AG09309 (cell line): ENCODE measurements around the gene METTL21C.

ENCODE experiments used
- DNase-seq: peaks from one replicate; pipeline ENCODE4 v3.0.0-alpha.2; 2010; ENCODE audit warnings: low read depth
- H3K4me3 ChIP-seq: 2 replicates; pipeline ENCODE4 v1.5.1; 2011; ENCODE audit warnings: mild to moderate bottlenecking, low read depth, low read length, moderate library complexity; ENCODE audit not compliant: control insufficient read depth
- TF ChIP-seq, protein P1 (sequence below): IDR thresholded peaks from 2 replicates; pipeline ENCODE4 v1.5.1; 2011; ENCODE audit warnings: mild to moderate bottlenecking, low read depth, low read length, inconsistent platforms; ENCODE audit not compliant: insufficient read depth, control insufficient read depth; ENCODE audit errors: missing control alignments

METTL21C gene

DNA sequence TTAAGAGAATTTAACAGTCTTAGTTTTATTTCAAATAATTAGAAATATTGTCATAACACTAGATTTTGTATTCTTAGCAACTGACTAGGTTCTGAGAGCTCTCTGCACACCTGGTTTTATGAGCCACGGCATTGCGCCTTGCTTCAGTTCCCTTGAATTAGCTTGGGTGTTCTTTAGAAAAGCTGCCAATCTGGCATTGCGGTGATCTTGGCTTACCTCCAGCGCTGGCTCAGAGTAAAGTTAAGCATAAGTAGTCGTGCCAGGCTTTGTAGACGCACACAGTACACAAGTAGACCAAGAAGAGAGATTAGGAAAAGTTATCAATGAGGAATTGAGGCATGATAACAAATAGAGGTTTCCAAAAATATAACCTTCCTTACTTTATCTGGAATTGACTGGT lies 52.4 kb downstream of the METTL21C start:
- no peak overlapping the region for H3K4me3 ChIP-seq
- TF ChIP-seq, protein P1, sequence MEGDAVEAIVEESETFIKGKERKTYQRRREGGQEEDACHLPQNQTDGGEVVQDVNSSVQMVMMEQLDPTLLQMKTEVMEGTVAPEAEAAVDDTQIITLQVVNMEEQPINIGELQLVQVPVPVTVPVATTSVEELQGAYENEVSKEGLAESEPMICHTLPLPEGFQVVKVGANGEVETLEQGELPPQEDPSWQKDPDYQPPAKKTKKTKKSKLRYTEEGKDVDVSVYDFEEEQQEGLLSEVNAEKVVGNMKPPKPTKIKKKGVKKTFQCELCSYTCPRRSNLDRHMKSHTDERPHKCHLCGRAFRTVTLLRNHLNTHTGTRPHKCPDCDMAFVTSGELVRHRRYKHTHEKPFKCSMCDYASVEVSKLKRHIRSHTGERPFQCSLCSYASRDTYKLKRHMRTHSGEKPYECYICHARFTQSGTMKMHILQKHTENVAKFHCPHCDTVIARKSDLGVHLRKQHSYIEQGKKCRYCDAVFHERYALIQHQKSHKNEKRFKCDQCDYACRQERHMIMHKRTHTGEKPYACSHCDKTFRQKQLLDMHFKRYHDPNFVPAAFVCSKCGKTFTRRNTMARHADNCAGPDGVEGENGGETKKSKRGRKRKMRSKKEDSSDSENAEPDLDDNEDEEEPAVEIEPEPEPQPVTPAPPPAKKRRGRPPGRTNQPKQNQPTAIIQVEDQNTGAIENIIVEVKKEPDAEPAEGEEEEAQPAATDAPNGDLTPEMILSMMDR, result no peak
- no peak for DNase-seq

DNA sequence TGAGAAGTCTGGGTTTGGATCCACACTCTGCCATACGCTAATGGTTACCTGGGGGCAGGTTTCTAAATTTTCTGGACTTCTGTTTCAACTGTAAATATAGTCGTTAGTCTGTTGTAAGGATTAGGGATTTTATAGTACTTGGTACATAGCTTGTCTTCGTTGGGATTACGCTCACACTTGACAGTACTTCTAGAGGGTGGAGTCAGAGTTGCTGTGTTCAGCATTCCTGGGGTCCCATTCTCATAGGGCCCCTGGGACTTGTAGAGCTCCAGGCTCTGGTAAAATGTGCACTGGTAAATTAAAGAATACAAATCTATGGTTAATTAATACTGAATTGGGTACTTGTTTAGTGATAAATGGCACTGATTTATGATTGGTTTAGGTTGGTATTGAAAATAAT lies 52.8 kb downstream of the METTL21C start:
- TF ChIP-seq, protein P1, result no peak
- DNase-seq, result no peak
- no peak overlapping the region for H3K4me3 ChIP-seq

DNA sequence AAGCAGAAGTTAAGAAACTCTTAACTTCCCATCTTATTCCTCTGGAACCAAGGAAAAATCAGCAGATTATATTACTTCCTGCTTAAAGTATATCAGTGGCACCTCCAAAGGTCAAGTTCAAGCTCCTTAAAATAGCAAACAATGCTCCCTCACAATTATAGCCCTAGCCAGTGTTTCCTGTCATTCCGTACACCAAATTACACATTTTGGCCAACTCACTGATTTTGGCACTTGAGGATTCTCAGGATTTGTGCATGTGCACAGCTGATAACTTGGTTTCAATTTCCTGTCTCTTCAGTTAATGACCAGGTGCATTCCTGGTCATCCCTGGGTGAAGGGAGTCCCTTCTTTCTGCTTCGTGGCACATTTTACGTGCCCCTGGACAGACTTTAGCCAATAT lies 56.1 kb downstream of the METTL21C start:
- TF ChIP-seq, protein P1, result no peak
- DNase-seq, result no peak

More for the DNA sequence above, 56.1 kb downstream of the METTL21C start:
- H3K4me3 ChIP-seq, result no peak overlapping the region
